K562 (cell line): ENCODE measurements around the gene NPR1. TPM values are rescaled to one million over a fixed set of nuclear protein-coding genes. Genes with fewer than 3 reads are reported as not detected.

Source experiments
- ATF2 ChIP-seq: sonication (generic); formaldehyde crosslinking; IDR thresholded peaks from 2 replicates; pipeline ENCODE4 v1.8.1; 2022; ENCODE audit warnings: missing genetic modification reagents
- CREB1 ChIP-seq, 2 experiments: sonication (generic) in 1 of 2; formaldehyde crosslinking in 1 of 2; IDR thresholded peaks; 2 replicates each; pipeline versions ENCODE4 v1.6.1 to v1.8.0; 2012 to 2022; ENCODE audit warnings: inconsistent platforms in 1 of 2, mild to moderate bottlenecking in 1 of 2, missing genetic modification reagents in 1 of 2, moderate library complexity in 1 of 2
- ERF ChIP-seq: fragments of 450-650 bp; formaldehyde crosslinking; IDR thresholded peaks from 2 replicates; pipeline ENCODE4 v1.4.0; 2020; ENCODE audit warnings: mild to moderate bottlenecking, mixed read lengths
- ESRRA ChIP-seq: fragments of 450-650 bp; IDR thresholded peaks from 2 replicates; pipeline ENCODE4 v1.6.1; 2014; ENCODE audit warnings: low read depth, mild to moderate bottlenecking, moderate library complexity, borderline replicate concordance
- EWSR1 ChIP-seq: fragments of 450-650 bp; IDR thresholded peaks from 2 replicates; pipeline ENCODE4 v1.6.1; 2018; ENCODE audit warnings: borderline replicate concordance, mild to moderate bottlenecking, low read depth, moderate library complexity; ENCODE audit not compliant: partially characterized antibody
- GATAD2B ChIP-seq: fragments of 450-650 bp; IDR thresholded peaks from 2 replicates; pipeline ENCODE4 v1.6.1; 2017; ENCODE audit warnings: mild to moderate bottlenecking, borderline replicate concordance
- HES1 ChIP-seq: fragments of 450-650 bp; IDR thresholded peaks from 2 replicates; pipeline ENCODE4 v1.6.1; 2016; ENCODE audit warnings: low read depth, mild to moderate bottlenecking, moderate library complexity
- MED1 ChIP-seq: sonication (generic); formaldehyde crosslinking; IDR thresholded peaks from 2 replicates; pipeline ENCODE4 v1.8.1; 2023; ENCODE audit warnings: missing genetic modification reagents, borderline replicate concordance
- MYNN ChIP-seq, 2 experiments: sonication (generic); formaldehyde crosslinking in 1 of 2; IDR thresholded peaks; 2 replicates each; pipeline versions ENCODE4 v1.5.0 to v1.6.1; 2016 to 2020; ENCODE audit warnings: antibody characterized with exemption in 1 of 2, missing genetic modification reagents in 1 of 2
- NR3C1 ChIP-seq: sonication (generic); formaldehyde crosslinking; IDR thresholded peaks from 2 replicates; pipeline ENCODE4 v1.8.1; 2022; ENCODE audit warnings: missing genetic modification reagents
- PML ChIP-seq: IDR thresholded peaks from 2 replicates; pipeline ENCODE4 v1.6.1; 2012; ENCODE audit warnings: low read length, inconsistent platforms
- RFX1 ChIP-seq: fragments of 450-650 bp; IDR thresholded peaks from 2 replicates; pipeline ENCODE4 v1.6.1; 2016; ENCODE audit warnings: mild to moderate bottlenecking, moderate library complexity
- SIN3A ChIP-seq, 2 experiments: fragments of 150-350 bp in 1 of 2; IDR thresholded peaks; 2 replicates each; pipeline ENCODE4 v1.6.1; 2011 to 2016; ENCODE audit warnings: borderline replicate concordance in 2 of 2, low read depth in 2 of 2, low read length in 2 of 2, mild to moderate bottlenecking in 2 of 2, moderate library complexity in 2 of 2; ENCODE audit not compliant: control insufficient read depth in 1 of 2
- SUPT5H ChIP-seq: fragments of 450-650 bp; IDR thresholded peaks from 2 replicates; pipeline ENCODE4 v1.6.1; 2016
- TEAD4 ChIP-seq, 2 experiments: sonication (generic) in 1 of 2; formaldehyde crosslinking in 1 of 2; IDR thresholded peaks; 2 replicates each; pipeline versions ENCODE4 v1.6.1 to v1.8.0; 2012 to 2022; ENCODE audit warnings: borderline replicate concordance in 1 of 2, inconsistent platforms in 1 of 2, low read length in 1 of 2, mild to moderate bottlenecking in 1 of 2, missing genetic modification reagents in 1 of 2
- THRB ChIP-seq: fragments of 450-650 bp; formaldehyde crosslinking; conservative IDR thresholded peaks from 2 replicates; pipeline ENCODE4 v1.4.0; 2022; ENCODE audit warnings: mild to moderate bottlenecking, missing genetic modification characterization
- YBX1 ChIP-seq: fragments of 450-650 bp; IDR thresholded peaks from 2 replicates; pipeline ENCODE4 v1.7.1; 2016; ENCODE audit warnings: mild to moderate bottlenecking
- ZC3H8 ChIP-seq: fragments of 450-650 bp; IDR thresholded peaks from 2 replicates; pipeline ENCODE4 v1.6.1; 2017
- ZNF384 ChIP-seq: IDR thresholded peaks from 2 replicates; pipeline ENCODE4 v1.6.1; 2012; ENCODE audit warnings: low read depth, low read length, improper control_type of control experiment
- ZNF644 ChIP-seq: fragments of 200-800 bp; sonication (Bioruptor generic); IDR thresholded peaks from 2 replicates; pipeline ENCODE4 v1.6.1; 2016; ENCODE audit warnings: low read depth, missing genetic modification characterization, missing compliant biosample characterization
- ZNF707 ChIP-seq: fragments of 250-450 bp; sonication (Bioruptor Pico); conservative IDR thresholded peaks from 2 replicates; pipeline ENCODE4 v1.8.0; 2022; ENCODE audit warnings: inconsistent platforms, mild to moderate bottlenecking, moderate library complexity
- ZSCAN29 ChIP-seq: fragments of 450-650 bp; IDR thresholded peaks from 2 replicates; pipeline ENCODE4 v1.6.1; 2017
- polyA plus RNA-seq, 8 experiments: library from polyadenylated mRNA; depleted of rRNA in 4 of 8; stranded (reverse) in 5 of 8; unstranded in 3 of 8; fragments of >200 nt; fragmentation: Nextera tagmentation in 2 of 8; fragmentation: Illumina TruSeq in 1 of 8; extraction: Ambion mirVana in 2 of 8; extraction: Trizol in 1 of 8; gene quantifications; 2 replicates each; pipeline versions ENCODE4 v1.2.1 to v1.2.3, GENCODE V29; 2011 to 2014; ENCODE audit warnings: inconsistent platforms in 1 of 8, missing spikeins in 1 of 8
- total RNA-seq, 7 experiments: library from RNA; depleted of rRNA in 6 of 7; stranded (reverse); fragments of >200 nt in 6 of 7; fragmentation: Illumina TruSeq in 2 of 7; extraction: Trizol in 2 of 7; gene quantifications; 2 replicates each; pipeline versions ENCODE4 v1.2.1 to v1.2.3, GENCODE V29; 2011 to 2021; ENCODE audit warnings: low replicate concordance in 1 of 7
- TF ChIP-seq, protein P1 (sequence below): fragments of 450-650 bp; IDR thresholded peaks from 2 replicates; pipeline ENCODE4 v1.7.1; 2018; ENCODE audit warnings: mild to moderate bottlenecking, low read depth; ENCODE audit not compliant: partially characterized antibody

Gene NPR1
- total and polyA plus RNA-seq, 9 of the 15 experiments (the other 6 are each of a cell fraction or from before 2014, with no cell fraction given) = 0.05 to 0.16 (median 0.06) TPM; not detected in 6

DNA sequence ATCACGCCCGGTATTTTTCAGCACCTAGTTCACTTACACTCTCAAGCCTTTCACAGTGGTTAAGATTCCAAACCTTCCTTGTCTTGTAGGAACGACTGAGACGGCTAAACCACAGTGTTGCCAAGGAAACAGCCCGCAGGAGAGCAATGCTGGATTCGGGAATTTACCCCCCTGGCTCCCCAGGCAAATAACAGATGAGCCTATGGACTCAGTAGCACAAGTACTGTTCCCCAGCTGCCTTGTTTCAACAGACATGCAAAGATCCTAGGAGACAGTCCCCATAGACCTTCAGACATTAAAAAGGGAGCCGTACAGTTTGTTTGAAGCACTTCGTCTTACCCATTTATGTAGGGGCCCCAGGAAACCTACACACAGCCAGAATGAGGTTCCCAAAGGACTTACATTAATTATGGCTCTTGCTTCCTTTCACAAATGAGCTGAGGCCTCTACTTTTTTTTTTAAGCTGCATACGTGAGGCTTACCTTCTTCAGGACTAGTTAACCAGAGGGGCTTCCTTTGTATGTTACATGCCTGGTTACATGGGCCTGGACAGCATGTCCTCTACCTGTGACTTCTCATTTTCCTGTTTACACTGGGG is 17.3 kb upstream of the NPR1 start (continued):
- peak; percentile 56; the same call in 1 of the 2 replicates for TF ChIP-seq MYNN (IDR thresholded peaks at IDR 0.05)
- no peak for TF ChIP-seq MYNN (CRISPR knock-in tag; IDR thresholded peaks at IDR 0.05)
- TF ChIP-seq ZNF644 (tag) = no peak
- TF ChIP-seq ERF = 0 out of 2 replicates have a peak, but pooled peaks have one; percentile 54
- TF ChIP-seq TEAD4 (IDR thresholded peaks at IDR 0.05; ENCODE audit: low read length) = peak; percentile 25; the same call in 1 of the 2 replicates
- TF ChIP-seq TEAD4 (CRISPR knock-in tag; IDR thresholded peaks at IDR 0.05; ENCODE audit: borderline replicate concordance) = no peak
- TF ChIP-seq HES1 = no peak
- peak; percentile 84 for TF ChIP-seq SUPT5H
- no peak for TF ChIP-seq MED1
- TF ChIP-seq THRB (CRISPR knock-in tag) = peak; percentile 61; the same call in 1 of the 2 replicates
- 0 out of 2 replicates have a peak, but pooled peaks have one; percentile 5 for TF ChIP-seq ZNF384
- TF ChIP-seq ZSCAN29 = no peak
- peak; percentile 57 for TF ChIP-seq RFX1
- no peak for TF ChIP-seq CREB1 (IDR thresholded peaks at IDR 0.05)
- TF ChIP-seq CREB1 (CRISPR knock-in tag; IDR thresholded peaks at IDR 0.05) = no peak
- TF ChIP-seq EWSR1 = peak; percentile 65
- TF ChIP-seq ZC3H8 = no peak
- TF ChIP-seq, protein P1, sequence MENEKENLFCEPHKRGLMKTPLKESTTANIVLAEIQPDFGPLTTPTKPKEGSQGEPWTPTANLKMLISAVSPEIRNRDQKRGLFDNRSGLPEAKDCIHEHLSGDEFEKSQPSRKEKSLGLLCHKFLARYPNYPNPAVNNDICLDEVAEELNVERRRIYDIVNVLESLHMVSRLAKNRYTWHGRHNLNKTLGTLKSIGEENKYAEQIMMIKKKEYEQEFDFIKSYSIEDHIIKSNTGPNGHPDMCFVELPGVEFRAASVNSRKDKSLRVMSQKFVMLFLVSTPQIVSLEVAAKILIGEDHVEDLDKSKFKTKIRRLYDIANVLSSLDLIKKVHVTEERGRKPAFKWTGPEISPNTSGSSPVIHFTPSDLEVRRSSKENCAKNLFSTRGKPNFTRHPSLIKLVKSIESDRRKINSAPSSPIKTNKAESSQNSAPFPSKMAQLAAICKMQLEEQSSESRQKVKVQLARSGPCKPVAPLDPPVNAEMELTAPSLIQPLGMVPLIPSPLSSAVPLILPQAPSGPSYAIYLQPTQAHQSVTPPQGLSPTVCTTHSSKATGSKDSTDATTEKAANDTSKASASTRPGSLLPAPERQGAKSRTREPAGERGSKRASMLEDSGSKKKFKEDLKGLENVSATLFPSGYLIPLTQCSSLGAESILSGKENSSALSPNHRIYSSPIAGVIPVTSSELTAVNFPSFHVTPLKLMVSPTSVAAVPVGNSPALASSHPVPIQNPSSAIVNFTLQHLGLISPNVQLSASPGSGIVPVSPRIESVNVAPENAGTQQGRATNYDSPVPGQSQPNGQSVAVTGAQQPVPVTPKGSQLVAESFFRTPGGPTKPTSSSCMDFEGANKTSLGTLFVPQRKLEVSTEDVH = peak; percentile 24
- no peak for TF ChIP-seq GATAD2B
- no peak for TF ChIP-seq NR3C1 (CRISPR knock-in tag)
- TF ChIP-seq YBX1 = no peak
- TF ChIP-seq ATF2 (CRISPR knock-in tag) = no peak
- peak in 1 of 2 experiments; percentile 61; a peak in 1 of 4 replicates for TF ChIP-seq SIN3A (IDR thresholded peaks at IDR 0.05; ENCODE audit: borderline replicate concordance in 2 of 2, control insufficient read depth in 1 of 2, low read depth in 2 of 2, low read length in 2 of 2)
- TF ChIP-seq PML = peak; percentile 66; the same call in 1 of the 2 replicates
- TF ChIP-seq ESRRA = 0 out of 2 replicates have a peak, but pooled peaks have one; percentile 15
- no peak for TF ChIP-seq ZNF707
